Activated naive CD8-positive, alpha-beta T cell treated with anti-CD3 and anti-CD28 coated beads for 36 hours (primary cell): ENCODE results near the gene MACF1. TPM values are rescaled to one million over a fixed set of nuclear protein-coding genes. Genes with fewer than 3 reads are reported as not detected.

Source experiments
- DNase-seq: peaks from one replicate; pipeline ENCODE4 v3.0.0; 2021
- H3K27ac Mint-ChIP-seq: one replicate; pipeline ENCODE4 v1.8.0; 2022; ENCODE audit warnings: mild to moderate bottlenecking, moderate library complexity, mixed read lengths
- H3K27me3 Mint-ChIP-seq: one replicate; pipeline ENCODE4 v1.8.0; 2022; ENCODE audit warnings: mild to moderate bottlenecking, mixed read lengths
- H3K36me3 Mint-ChIP-seq: one replicate; pipeline ENCODE4 v1.8.0; 2021; ENCODE audit warnings: mild to moderate bottlenecking, mixed read lengths
- H3K4me1 Mint-ChIP-seq: one replicate; pipeline ENCODE4 v1.8.0; 2021; ENCODE audit warnings: mixed read lengths
- H3K4me3 Mint-ChIP-seq: one replicate; pipeline ENCODE4 v1.8.0; 2022; ENCODE audit warnings: mild to moderate bottlenecking, moderate library complexity, mixed read lengths
- H3K9me3 Mint-ChIP-seq: one replicate; pipeline ENCODE4 v1.8.0; 2022; ENCODE audit warnings: mixed read lengths
- total RNA-seq, 2 experiments: library from RNA; stranded (reverse); gene quantifications; one replicate each; pipeline ENCODE4 v1.2.3, GENCODE V29; 2021

The MACF1 gene
- total RNA-seq, 2 experiments from 2014 or later, result 114 to 130 TPM

DNA sequence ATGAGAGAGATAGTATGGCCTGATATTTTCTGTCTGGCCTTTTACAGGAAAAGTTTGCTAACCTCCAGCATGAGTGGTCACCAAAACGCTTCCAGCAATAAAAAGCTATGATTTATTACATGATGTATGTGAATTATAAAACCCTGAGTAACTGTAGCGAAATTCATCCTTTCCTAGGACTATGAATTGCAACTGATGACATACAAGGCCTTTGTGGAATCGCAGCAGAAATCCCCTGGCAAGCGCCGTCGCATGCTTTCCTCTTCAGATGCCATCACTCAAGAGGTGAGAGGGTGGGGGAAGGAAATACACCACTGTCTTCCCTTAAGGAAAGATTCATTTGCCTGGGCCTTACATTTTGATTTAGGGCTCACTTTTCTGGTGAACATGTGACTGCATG, 117.9 kb downstream of the MACF1 start:
- Mint-ChIP-seq H3K4me1 (peaks cover 11% of the 10 kb centered on the region), H3K36me3 (peaks cover 26% of the 10 kb centered on the region), H3K9me3 (no peaks in the 10 kb centered on the region), H3K27ac (no peak overlapping the region), H3K27me3 (no peaks in the 10 kb centered on the region), H3K4me3 (no peak overlapping the region)
- DNase-seq, result no peak

DNA sequence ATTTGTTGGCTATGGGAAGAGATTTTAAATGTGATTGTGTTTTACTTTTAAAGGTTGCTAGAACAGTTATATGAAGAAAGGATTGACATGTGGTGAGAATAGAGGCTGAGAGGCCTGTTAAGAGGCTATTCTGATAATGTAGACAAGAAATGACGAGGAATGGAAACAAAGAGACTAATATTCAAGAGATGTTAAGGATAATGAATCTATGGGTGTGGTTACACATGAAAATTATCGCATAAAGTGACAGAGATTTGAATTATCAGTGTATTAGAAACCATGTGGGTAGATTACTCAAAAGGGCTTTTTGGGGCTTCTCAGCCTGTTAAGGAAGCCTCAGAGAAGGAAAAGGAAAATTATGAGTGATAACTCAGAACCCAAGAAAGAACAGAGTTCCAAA, 120.4 kb downstream of the MACF1 start:
- Mint-ChIP-seq H3K27me3 (no peaks in the 10 kb centered on the region), H3K4me1 (peaks cover 17% of the 10 kb centered on the region), H3K4me3 (no peak overlapping the region), H3K36me3 (peaks cover 31% of the 10 kb centered on the region), H3K9me3 (no peaks in the 10 kb centered on the region), H3K27ac (no peak overlapping the region)
- DNase-seq, result no peak

DNA sequence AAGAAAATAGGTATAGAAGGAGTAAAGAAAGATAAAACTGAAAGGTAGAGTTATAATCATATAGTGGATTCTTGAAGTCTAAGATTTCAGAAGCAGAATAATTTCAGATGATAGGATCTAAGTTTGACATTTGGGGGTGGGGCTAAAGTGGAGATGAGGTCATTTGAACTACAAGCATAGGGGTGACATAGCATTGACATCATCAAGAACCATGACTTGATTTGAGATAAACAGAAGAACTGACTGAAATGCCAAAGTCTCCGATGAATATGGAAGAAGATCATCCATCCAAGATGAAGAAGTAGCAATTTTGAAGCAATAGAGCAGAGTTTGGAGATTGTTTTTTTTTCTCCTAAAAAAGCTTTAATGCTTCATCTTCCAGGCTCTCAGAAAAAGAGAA, 122.3 kb downstream of the MACF1 start:
- H3K27me3 Mint-ChIP-seq, result no peaks in the 10 kb centered on the region

DNA sequence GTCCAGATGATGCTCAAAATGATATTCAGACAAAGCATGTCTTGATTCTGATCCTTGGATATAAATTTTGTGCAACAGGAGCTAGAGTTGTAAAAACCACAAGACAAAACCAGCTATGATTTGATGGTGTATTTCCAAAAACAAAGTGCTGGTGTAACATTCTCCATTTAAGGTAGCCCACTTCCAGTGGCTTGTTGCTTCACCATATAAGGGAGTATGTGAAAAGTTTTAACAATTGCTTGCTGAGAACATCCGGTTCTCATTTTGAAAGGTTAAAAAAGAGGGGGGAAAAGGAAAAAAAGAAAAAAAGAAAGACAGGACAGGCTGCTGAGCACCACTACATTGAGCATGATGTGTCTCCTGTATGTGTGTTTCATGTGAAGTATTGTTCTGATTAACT, 123.6 kb downstream of the MACF1 start:
- H3K9me3 Mint-ChIP-seq, result no peaks in the 10 kb centered on the region
- H3K27ac Mint-ChIP-seq, result peak overlapping the region; percentile 22
- DNase-seq, result no peak
- H3K4me3 Mint-ChIP-seq, result no peak overlapping the region
- H3K4me1 Mint-ChIP-seq, result peaks cover 6% of the 10 kb centered on the region
- H3K36me3 Mint-ChIP-seq, result peaks cover 20% of the 10 kb centered on the region
- H3K27me3 Mint-ChIP-seq, result no peaks in the 10 kb centered on the region

More for the DNA sequence above, 122.3 kb downstream of the MACF1 start:
- no peak for DNase-seq
- H3K36me3 Mint-ChIP-seq, result peaks cover 26% of the 10 kb centered on the region
- H3K9me3 Mint-ChIP-seq, result no peaks in the 10 kb centered on the region
- H3K27ac Mint-ChIP-seq, result no peak overlapping the region
- H3K4me1 Mint-ChIP-seq, result peaks cover 8% of the 10 kb centered on the region
- H3K4me3 Mint-ChIP-seq, result no peak overlapping the region

DNA sequence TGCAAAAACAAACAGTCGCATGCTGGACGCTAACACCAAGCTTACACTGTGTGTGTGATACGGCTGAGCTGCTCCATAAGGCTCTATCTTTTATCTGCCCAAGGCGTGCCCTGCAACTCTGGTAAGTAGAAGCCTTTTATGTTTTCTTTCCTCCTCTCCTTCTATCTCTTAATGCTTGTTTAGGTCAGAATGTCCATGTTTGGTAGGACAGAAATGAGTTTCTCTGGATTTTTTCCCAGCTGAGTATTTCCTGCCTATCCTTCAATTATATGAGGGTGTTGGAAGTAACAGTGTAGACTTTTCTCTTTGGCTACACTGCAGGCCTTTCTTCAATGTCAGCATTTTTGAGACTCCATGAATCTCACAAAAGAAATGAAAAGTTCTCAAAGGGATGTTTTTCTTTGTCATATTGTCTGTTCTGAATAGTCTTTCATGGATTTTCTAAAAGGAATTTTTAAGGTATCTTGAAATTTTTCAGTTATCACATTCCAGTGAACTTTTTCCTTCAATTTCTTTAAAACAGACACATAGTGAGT, 124.2 kb downstream of the MACF1 start:
- Mint-ChIP-seq H3K27me3 (no peaks in the 10 kb centered on the region), H3K27ac (no peak overlapping the region), H3K9me3 (no peaks in the 10 kb centered on the region), H3K4me1 (peaks cover 6% of the 10 kb centered on the region), H3K36me3 (peaks cover 20% of the 10 kb centered on the region), H3K4me3 (no peak overlapping the region)
- DNase-seq, result no peak

DNA sequence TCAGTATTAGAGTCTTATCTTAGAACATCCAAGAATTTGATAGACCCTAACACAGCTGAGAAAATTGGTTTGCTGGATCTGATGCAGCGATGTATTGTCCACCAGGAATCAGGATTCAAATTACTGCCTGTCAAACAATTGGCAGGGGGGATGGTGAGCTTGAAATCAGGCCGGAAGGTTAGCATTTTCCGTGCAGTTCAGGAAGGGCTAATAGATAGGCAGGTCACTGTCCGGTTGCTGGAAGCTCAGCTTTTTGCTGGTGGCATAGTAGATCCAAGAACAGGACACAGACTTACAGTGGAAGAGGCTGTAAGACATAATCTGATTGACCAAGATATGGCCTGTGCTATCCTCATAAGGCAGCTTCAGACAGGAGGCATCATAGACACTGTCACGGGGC, 127.2 kb downstream of the MACF1 start:
- Mint-ChIP-seq H3K27me3 (no peaks in the 10 kb centered on the region), H3K4me3 (no peak overlapping the region), H3K36me3 (peaks cover 20% of the 10 kb centered on the region), H3K9me3 (no peaks in the 10 kb centered on the region), H3K27ac (no peak overlapping the region), H3K4me1 (peaks cover 6% of the 10 kb centered on the region)
- DNase-seq, result no peak

DNA sequence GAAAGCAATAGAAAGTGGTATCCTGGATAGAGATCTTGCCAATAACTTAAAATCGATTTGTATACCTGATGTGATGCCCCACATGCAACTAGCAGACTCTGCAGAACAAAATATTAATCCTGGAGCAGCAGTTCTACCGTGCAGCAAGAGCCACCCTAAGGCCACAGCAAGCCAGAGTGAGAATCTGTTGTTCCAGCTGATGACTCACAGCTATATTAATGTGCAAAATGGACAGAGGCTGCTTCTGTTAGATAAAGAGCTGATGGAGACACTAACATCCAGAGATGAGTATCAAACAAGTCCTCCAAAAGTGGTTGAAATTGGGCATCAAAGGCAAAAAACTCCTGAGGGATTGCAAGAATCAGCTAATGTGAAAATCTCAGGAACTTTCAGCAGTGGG, 127.8 kb downstream of the MACF1 start:
- no peak overlapping the region for H3K4me3 Mint-ChIP-seq
- peaks cover 6% of the 10 kb centered on the region for H3K4me1 Mint-ChIP-seq
- H3K27ac Mint-ChIP-seq, result no peak overlapping the region
- peaks cover 15% of the 10 kb centered on the region for H3K36me3 Mint-ChIP-seq
- H3K27me3 Mint-ChIP-seq, result no peaks in the 10 kb centered on the region
- DNase-seq, result no peak
- H3K9me3 Mint-ChIP-seq, result no peaks in the 10 kb centered on the region

DNA sequence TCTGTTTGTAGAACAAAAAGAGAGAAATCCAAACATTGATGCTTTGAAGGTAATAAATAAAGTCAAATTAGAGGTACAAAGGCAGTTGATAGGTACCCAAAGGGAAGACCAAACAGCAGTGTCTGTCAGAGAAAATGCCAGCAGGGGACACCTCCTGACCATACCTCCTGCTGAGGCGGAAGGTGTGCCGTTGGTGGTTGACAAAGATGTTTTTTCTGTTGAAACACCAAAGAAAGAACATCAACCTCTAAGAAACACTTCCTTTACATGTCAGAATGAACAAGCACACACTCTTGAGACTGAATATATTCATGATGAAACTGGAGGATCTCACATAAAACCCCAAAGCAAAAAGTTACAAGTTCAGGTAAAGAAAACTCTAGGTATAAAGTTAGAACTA, 128.3 kb downstream of the MACF1 start:
- Mint-ChIP-seq H3K27ac (peak overlapping the region; percentile 26), H3K9me3 (no peaks in the 10 kb centered on the region), H3K27me3 (no peaks in the 10 kb centered on the region), H3K36me3 (peaks cover 9% of the 10 kb centered on the region), H3K4me3 (no peak overlapping the region), H3K4me1 (peaks cover 4% of the 10 kb centered on the region)
- no peak for DNase-seq

DNA sequence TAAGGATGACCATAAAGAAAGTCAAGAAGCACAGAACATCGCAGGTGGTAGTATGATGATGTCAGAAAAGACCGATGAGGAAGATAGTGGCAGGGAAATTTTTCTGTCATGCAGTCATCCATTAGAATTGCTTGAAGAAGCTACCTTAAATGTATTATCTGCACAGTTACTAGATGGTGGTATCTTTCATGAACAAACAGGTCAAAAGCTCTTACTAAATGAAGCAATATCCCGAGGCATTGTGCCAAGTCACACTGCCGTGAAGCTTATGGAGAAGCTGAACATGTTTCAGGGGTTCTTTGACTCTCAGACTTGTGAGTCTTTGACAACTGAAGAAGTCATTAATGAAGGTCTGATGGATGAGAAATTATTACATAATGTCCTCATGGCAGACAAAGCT, 128.8 kb downstream of the MACF1 start:
- no peak for DNase-seq
- Mint-ChIP-seq H3K27ac (peak overlapping the region; percentile 26), H3K9me3 (no peaks in the 10 kb centered on the region), H3K36me3 (peaks cover 6% of the 10 kb centered on the region), H3K27me3 (no peaks in the 10 kb centered on the region), H3K4me1 (no peaks in the 10 kb centered on the region), H3K4me3 (no peak overlapping the region)

DNA sequence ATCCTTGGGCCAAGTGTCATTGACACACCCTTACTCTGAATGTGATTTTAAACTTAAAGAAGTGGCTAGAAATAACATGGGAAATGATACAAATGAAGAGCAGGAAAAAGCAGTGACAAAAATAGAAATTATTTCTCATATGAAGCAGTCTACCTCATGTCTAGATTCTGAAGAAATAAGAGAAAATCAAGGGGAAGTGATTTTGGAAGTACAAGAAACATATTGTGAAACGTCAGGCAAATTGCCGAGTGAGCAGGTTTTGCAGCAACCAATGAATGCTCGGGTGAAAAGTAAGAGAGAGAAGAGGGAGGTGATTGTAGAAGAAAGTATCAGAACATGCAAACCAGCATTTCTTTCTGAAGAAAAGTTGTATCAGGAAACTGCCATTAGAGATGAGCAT, 130.7 kb downstream of the MACF1 start:
- peaks cover 4% of the 10 kb centered on the region for H3K36me3 Mint-ChIP-seq
- DNase-seq, result no peak
- no peak overlapping the region for H3K27ac Mint-ChIP-seq
- no peaks in the 10 kb centered on the region for H3K27me3 Mint-ChIP-seq
- no peaks in the 10 kb centered on the region for H3K9me3 Mint-ChIP-seq
- no peaks in the 10 kb centered on the region for H3K4me1 Mint-ChIP-seq
- no peak overlapping the region for H3K4me3 Mint-ChIP-seq

DNA sequence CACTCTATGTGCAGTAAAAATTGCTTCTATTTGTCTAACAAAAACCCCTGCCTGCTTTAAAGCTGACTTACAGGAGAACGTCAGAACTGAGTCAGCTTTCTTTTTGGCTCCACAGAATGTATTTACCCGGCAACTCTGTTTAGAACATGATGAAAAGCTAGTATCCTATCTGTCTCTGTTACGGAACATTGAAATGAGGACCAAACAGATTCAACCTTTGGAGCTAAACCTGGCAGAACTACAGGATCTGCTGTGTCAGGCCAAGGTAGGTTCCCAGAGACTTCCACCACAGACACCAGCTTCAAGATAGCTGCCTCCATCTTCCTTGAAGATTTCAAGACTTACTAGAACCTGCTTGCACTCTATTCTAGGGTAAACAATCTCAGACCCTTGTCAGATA, 132.6 kb downstream of the MACF1 start:
- Mint-ChIP-seq H3K4me1 (no peaks in the 10 kb centered on the region), H3K4me3 (no peak overlapping the region), H3K9me3 (no peaks in the 10 kb centered on the region), H3K36me3 (peaks cover 6% of the 10 kb centered on the region), H3K27ac (no peak overlapping the region), H3K27me3 (no peaks in the 10 kb centered on the region)
- DNase-seq, result no peak

DNA sequence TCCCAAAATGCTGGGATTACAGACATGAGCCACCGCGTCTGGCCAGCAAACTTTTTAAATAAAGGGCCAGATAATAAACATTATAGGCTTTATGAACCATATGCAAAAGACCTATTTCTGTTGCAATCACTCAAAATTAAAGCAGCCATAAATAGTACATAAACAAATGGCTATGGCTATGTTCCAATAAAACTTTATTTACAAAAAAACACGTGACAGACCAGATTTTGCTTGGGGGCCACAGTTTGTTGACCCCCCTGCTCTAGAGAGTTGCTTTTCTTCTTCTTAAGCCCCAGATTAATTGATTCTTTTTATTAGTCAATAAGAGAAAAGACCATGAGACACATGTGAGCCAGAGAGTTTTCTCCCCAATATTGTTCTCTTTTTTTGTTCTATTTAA, 138.3 kb downstream of the MACF1 start:
- no peak overlapping the region for H3K4me3 Mint-ChIP-seq
- DNase-seq, result no peak
- H3K27ac Mint-ChIP-seq, result no peak overlapping the region
- peaks cover 12% of the 10 kb centered on the region for H3K36me3 Mint-ChIP-seq
- H3K27me3 Mint-ChIP-seq, result no peaks in the 10 kb centered on the region
- no peaks in the 10 kb centered on the region for H3K4me1 Mint-ChIP-seq
- H3K9me3 Mint-ChIP-seq, result no peaks in the 10 kb centered on the region

DNA sequence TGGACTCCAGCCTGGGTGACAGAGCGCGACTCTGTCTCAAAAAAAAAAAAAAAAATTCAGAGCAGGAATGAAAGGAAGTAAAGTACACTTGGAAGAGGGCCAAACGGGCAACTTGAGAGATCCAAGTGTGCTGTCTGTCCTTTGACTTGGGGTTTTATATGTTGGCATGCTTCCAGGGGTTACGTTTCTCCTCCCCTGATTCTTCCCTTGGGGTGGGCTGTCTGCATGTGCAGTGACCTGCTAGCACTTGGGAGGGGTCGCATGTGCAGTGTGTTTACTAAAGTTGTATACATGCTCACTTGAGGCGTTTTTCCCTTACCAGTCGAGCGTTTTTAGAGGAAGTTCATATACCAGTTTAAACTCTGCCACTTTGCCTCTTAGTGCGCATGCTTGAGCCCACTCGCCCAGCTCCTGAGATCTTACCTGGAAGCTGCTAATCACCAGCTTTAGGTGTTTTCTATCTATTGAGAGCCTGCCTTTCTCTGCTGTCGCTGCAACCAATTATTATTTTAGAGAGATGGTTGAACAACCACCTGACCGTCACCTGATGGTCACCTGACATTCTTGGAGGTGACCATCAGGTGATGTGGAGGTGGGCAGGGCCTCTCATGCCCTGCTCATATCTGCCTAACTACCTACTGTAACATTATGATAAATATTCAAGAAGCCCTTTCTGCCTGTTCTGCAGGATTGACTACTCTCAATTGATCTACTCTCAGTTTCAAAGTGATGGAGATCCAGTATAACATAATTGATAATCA, 140.1 kb downstream of the MACF1 start:
- H3K36me3 Mint-ChIP-seq, result peaks cover 14% of the 10 kb centered on the region
- H3K4me1 Mint-ChIP-seq, result no peaks in the 10 kb centered on the region
- no peak overlapping the region for H3K4me3 Mint-ChIP-seq
- no peak for DNase-seq
- no peaks in the 10 kb centered on the region for H3K9me3 Mint-ChIP-seq
- no peak overlapping the region for H3K27ac Mint-ChIP-seq
- H3K27me3 Mint-ChIP-seq, result no peaks in the 10 kb centered on the region

DNA sequence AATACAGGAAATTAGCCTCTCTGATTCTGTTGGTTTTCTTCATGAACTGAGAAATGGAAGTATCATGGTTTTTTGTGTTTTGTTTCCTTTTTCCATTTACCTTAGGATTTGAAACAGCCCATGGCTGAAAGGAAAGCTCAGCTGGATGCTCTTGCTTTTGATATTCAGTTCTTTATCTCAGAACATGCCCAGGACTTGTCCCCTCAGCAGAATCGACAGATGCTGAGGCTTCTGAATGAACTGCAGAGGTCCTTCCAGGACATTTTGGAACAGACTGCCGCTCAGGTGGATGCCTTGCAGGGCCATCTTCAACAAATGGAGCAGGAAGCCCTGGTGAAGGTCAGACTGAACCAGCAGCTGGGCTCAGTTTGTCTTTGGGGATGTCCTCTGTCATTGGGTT, 142.4 kb downstream of the MACF1 start:
- Mint-ChIP-seq H3K27me3 (no peaks in the 10 kb centered on the region), H3K9me3 (no peaks in the 10 kb centered on the region), H3K27ac (peak overlapping the region; percentile 38), H3K36me3 (peaks cover 16% of the 10 kb centered on the region), H3K4me1 (no peaks in the 10 kb centered on the region), H3K4me3 (no peak overlapping the region)
- DNase-seq, result no peak

DNA sequence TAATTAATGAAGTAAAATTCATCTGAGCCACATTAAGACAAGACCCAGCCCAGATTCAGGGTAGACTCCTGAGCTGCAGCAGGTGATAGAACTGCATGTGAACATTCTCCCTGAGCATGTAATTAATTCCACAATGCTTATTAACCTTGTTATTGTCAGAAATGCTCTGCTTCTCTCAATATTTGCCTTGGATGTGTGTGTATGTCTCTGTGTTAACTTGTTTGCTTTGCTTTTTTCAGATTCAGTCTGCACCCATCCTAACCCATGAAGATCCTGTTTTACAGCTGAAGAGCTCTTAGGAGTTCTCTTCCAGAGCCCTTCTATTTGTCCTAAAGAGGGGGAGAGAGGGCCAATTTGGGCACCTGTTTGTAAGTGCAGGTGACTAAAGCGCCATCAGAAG, 143.8 kb downstream of the MACF1 start:
- no peaks in the 10 kb centered on the region for H3K9me3 Mint-ChIP-seq
- no peak overlapping the region for H3K4me3 Mint-ChIP-seq
- H3K27me3 Mint-ChIP-seq, result no peaks in the 10 kb centered on the region
- no peaks in the 10 kb centered on the region for H3K4me1 Mint-ChIP-seq
- no peak overlapping the region for H3K27ac Mint-ChIP-seq
- peaks cover 16% of the 10 kb centered on the region for H3K36me3 Mint-ChIP-seq
- DNase-seq, result no peak

DNA sequence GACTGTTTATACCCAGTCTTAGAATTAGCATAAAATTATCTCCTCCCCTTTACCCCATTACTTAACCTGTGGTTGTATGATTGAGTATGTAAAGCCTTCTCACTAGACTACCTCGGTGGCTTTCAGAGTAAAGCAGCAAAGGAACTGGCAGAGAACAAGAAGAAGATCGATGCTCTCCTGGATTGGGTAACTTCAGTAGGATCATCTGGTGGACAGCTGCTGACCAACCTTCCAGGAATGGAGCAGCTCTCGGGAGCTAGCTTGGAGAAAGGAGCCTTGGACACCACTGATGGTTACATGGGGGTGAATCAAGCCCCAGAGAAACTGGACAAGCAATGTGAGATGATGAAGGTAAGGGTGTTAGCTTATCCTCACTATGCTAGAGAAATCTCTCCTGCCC, 148.4 kb downstream of the MACF1 start:
- no peaks in the 10 kb centered on the region for H3K9me3 Mint-ChIP-seq
- H3K27ac Mint-ChIP-seq, result no peak overlapping the region
- H3K36me3 Mint-ChIP-seq, result peaks cover 14% of the 10 kb centered on the region
- no peaks in the 10 kb centered on the region for H3K27me3 Mint-ChIP-seq
- H3K4me1 Mint-ChIP-seq, result no peaks in the 10 kb centered on the region
- no peak for DNase-seq
- no peak overlapping the region for H3K4me3 Mint-ChIP-seq
